IMR-90 (cell line): ENCODE measurements around the gene MCTP1. TPM values are rescaled to one million over a fixed set of nuclear protein-coding genes. Genes with fewer than 3 reads are reported as not detected.

ENCODE experiments used
- ATAC-seq: fragments of 200-7000 bp; cut with Tn5 transposase; 2 replicates; pipeline ENCODE4 v1.9.1; 2020; ENCODE audit warnings: low read depth, mild to moderate bottlenecking, moderate library complexity
- BruUV-seq: library from RNA; stranded (reverse); fragments of 400-500 nt; replicated peaks from 2 replicates; lab custom pipeline; 2021; lab: Mats Ljungman, UMichigan
- CTCF ChIA-PET: fragments of 300-600 bp; formaldehyde crosslinking; extraction: SDS; loops from one replicate; lab custom pipeline; 2021; ENCODE audit warnings: antibody characterized with exemption; lab: Yijun Ruan, JAX
- POLR2A ChIA-PET: fragments of 300-600 bp; sonication (Branson Sonifier 250); formaldehyde crosslinking; loops from one replicate; lab custom pipeline; 2022; ENCODE audit warnings: antibody characterized with exemption; ENCODE audit not compliant: unreplicated experiment; lab: Charles Lee
- DNase-seq: peaks from one replicate; pipeline ENCODE4 v3.0.0; 2013
- H2AFZ ChIP-seq: replicated peaks from 2 replicates; pipeline ENCODE3; 2013; ENCODE audit warnings: low read length, mild to moderate bottlenecking; ENCODE audit not compliant: poor library complexity
- H2AK5ac ChIP-seq: 2 replicates; pipeline ENCODE4 v1.6.1; 2013; ENCODE audit warnings: low read depth, low read length, inconsistent platforms
- H2AK9ac ChIP-seq: replicated peaks from 2 replicates; pipeline ENCODE3; 2013; ENCODE audit warnings: mild to moderate bottlenecking, low read depth, low read length, moderate library complexity; ENCODE audit not compliant: poor library complexity
- H2BK120ac ChIP-seq: 2 replicates; pipeline ENCODE4 v1.6.1; 2013; ENCODE audit warnings: low read depth, low read length, inconsistent platforms
- H2BK15ac ChIP-seq: 3 replicates; pipeline ENCODE4 v1.6.1; 2013; ENCODE audit warnings: low read depth, low read length, inconsistent platforms
- H2BK20ac ChIP-seq: 2 replicates; pipeline ENCODE4 v1.6.1; 2013; ENCODE audit warnings: low read depth, mild to moderate bottlenecking, inconsistent platforms, low read length, moderate library complexity
- H2BK5ac ChIP-seq: 2 replicates; pipeline ENCODE4 v1.6.1; 2013; ENCODE audit warnings: mild to moderate bottlenecking, low read depth, low read length, inconsistent platforms; ENCODE audit not compliant: poor library complexity, severe bottlenecking
- H3K14ac ChIP-seq: replicated peaks from 2 replicates; pipeline ENCODE4 v1.6.1; 2013; ENCODE audit warnings: low read depth, low read length, inconsistent platforms
- H3K18ac ChIP-seq: 2 replicates; pipeline ENCODE4 v1.6.1; 2013; ENCODE audit warnings: low read depth, low read length, control low read depth
- H3K23ac ChIP-seq: 2 replicates; pipeline ENCODE4 v1.6.1; 2013; ENCODE audit warnings: low read depth, low read length, inconsistent platforms
- H3K27ac ChIP-seq: 2 replicates; pipeline ENCODE4 v1.5.1; 2013; ENCODE audit warnings: mild to moderate bottlenecking, control low read depth, low read length; ENCODE audit not compliant: insufficient read depth
- H3K27me3 ChIP-seq: 2 replicates; pipeline ENCODE4 v1.6.1; 2013; ENCODE audit warnings: low read length; ENCODE audit not compliant: control insufficient read depth, insufficient read depth
- H3K36me3 ChIP-seq: 2 replicates; pipeline ENCODE4 v1.6.1; 2013; ENCODE audit warnings: low read length, mixed read lengths; ENCODE audit not compliant: control insufficient read depth, insufficient read depth
- H3K4ac ChIP-seq: 2 replicates; pipeline ENCODE4 v1.6.1; 2013; ENCODE audit warnings: low read depth, low read length, inconsistent platforms
- H3K4me1 ChIP-seq: 2 replicates; pipeline ENCODE4 v1.6.1; 2013; ENCODE audit warnings: low read length, mixed read lengths; ENCODE audit not compliant: control insufficient read depth, insufficient read depth
- H3K4me2 ChIP-seq: 2 replicates; pipeline ENCODE4 v1.6.1; 2013; ENCODE audit warnings: low read depth, mild to moderate bottlenecking, control low read depth, low read length, moderate library complexity
- H3K4me3 ChIP-seq: 2 replicates; pipeline ENCODE4 v1.5.1; 2013; ENCODE audit warnings: low read depth, mild to moderate bottlenecking, control low read depth, low read length, moderate library complexity; ENCODE audit not compliant: insufficient read depth
- H3K56ac ChIP-seq: 2 replicates; pipeline ENCODE4 v1.6.1; 2013; ENCODE audit warnings: low read length, inconsistent platforms; ENCODE audit not compliant: insufficient read depth; ENCODE audit errors: extremely low read depth
- H3K79me1 ChIP-seq, 2 experiments: 2 replicates each; pipeline ENCODE4 v1.6.1; 2013; ENCODE audit warnings: low read length in 2 of 2, inconsistent platforms in 1 of 2, low read depth in 1 of 2
- H3K9ac ChIP-seq: 2 replicates; pipeline ENCODE4 v1.6.1; 2013; ENCODE audit warnings: low read depth, low read length, control low read depth
- H3K9me1 ChIP-seq: 2 replicates; pipeline ENCODE4 v1.6.1; 2013; ENCODE audit warnings: low read length, inconsistent platforms; ENCODE audit not compliant: insufficient read depth
- H3K9me3 ChIP-seq: 2 replicates; pipeline ENCODE4 v1.6.1; 2013; ENCODE audit warnings: low read length; ENCODE audit not compliant: control insufficient read depth, insufficient read depth
- H4K20me1 ChIP-seq: 2 replicates; pipeline ENCODE4 v1.6.1; 2013; ENCODE audit warnings: low read length, inconsistent platforms; ENCODE audit not compliant: insufficient read depth
- H4K5ac ChIP-seq: 2 replicates; pipeline ENCODE4 v1.6.1; 2013; ENCODE audit warnings: mild to moderate bottlenecking, low read depth, low read length, control low read depth
- H4K8ac ChIP-seq, 2 experiments: 2 replicates each; pipeline ENCODE4 v1.6.1; 2013; ENCODE audit warnings: low read depth in 2 of 2, low read length in 2 of 2, control low read depth in 1 of 2, inconsistent platforms in 1 of 2
- H4K91ac ChIP-seq: 2 replicates; pipeline ENCODE4 v1.6.1; 2013; ENCODE audit warnings: low read depth, low read length, inconsistent platforms; ENCODE audit not compliant: insufficient read depth
- BHLHE40 ChIP-seq: fragments of 150-350 bp; IDR thresholded peaks from 2 replicates; pipeline ENCODE4 v1.6.1; 2016; ENCODE audit warnings: mild to moderate bottlenecking, low read depth, low read length
- CEBPB ChIP-seq: IDR thresholded peaks from 2 replicates; pipeline ENCODE4 v1.6.1; 2012; ENCODE audit warnings: low read depth, low read length, improper control_type of control experiment
- CHD1 ChIP-seq: IDR thresholded peaks from 2 replicates; pipeline ENCODE4 v1.6.1; 2012; ENCODE audit warnings: low read depth, low read length, improper control_type of control experiment
- FOS ChIP-seq: fragments of 150-350 bp; IDR thresholded peaks from 2 replicates; pipeline ENCODE4 v1.6.1; 2016; ENCODE audit warnings: low read depth, low read length
- MAFK ChIP-seq: IDR thresholded peaks from 2 replicates; pipeline ENCODE4 v1.6.1; 2012; ENCODE audit warnings: low read depth, low read length, improper control_type of control experiment
- MAZ ChIP-seq: IDR thresholded peaks from 2 replicates; pipeline ENCODE4 v1.6.1; 2012; ENCODE audit warnings: low read depth, mild to moderate bottlenecking, low read length, improper control_type of control experiment, moderate library complexity, borderline replicate concordance
- MXI1 ChIP-seq: IDR thresholded peaks from 2 replicates; pipeline ENCODE4 v1.6.1; 2012; ENCODE audit warnings: low read depth, mild to moderate bottlenecking, low read length, moderate library complexity, borderline replicate concordance
- NFE2L2 ChIP-seq: fragments of 150-350 bp; IDR thresholded peaks from 2 replicates; pipeline ENCODE4 v1.6.1; 2016; ENCODE audit warnings: low read depth, mild to moderate bottlenecking, low read length
- POLR2A ChIP-seq: IDR thresholded peaks from 2 replicates; pipeline ENCODE4 v1.6.1; 2012; ENCODE audit warnings: mild to moderate bottlenecking, low read depth, low read length
- RAD21 ChIP-seq: IDR thresholded peaks from 2 replicates; pipeline ENCODE4 v1.6.1; 2012; ENCODE audit warnings: low read length, improper control_type of control experiment
- RCOR1 ChIP-seq: IDR thresholded peaks from 2 replicates; pipeline ENCODE4 v1.6.1; 2012; ENCODE audit warnings: mild to moderate bottlenecking, low read length, improper control_type of control experiment; ENCODE audit not compliant: insufficient replicate concordance
- RFX5 ChIP-seq: IDR thresholded peaks from 2 replicates; pipeline ENCODE4 v1.8.0; 2012; ENCODE audit warnings: low read depth, mild to moderate bottlenecking, low read length, moderate library complexity
- SMC3 ChIP-seq: fragments of 150-350 bp; IDR thresholded peaks from 2 replicates; pipeline ENCODE4 v1.6.1; 2016; ENCODE audit warnings: low read depth, mild to moderate bottlenecking, antibody characterized with exemption, low read length, moderate library complexity
- USF2 ChIP-seq: fragments of 150-350 bp; IDR thresholded peaks from 2 replicates; pipeline ENCODE4 v1.6.1; 2017; ENCODE audit warnings: mild to moderate bottlenecking, antibody characterized with exemption, low read length, low read depth
- WGBS, 2 experiments: methylation state at CpG; one replicate each; pipeline versions ENCODE4 v1.1.5 to v1.1.7; 2013; ENCODE audit warnings: missing lambda C conversion rate in 2 of 2; ENCODE audit not compliant: insufficient read length in 1 of 2; ENCODE audit errors: extremely low coverage in 2 of 2; 5-methylcytosine and 5-hydroxymethylcytosine counted together
- dilution Hi-C: fragments of 300-500 bp; cut with HindIII; formaldehyde crosslinking; loops from one replicate; pipeline ENCODE4 v1.14.3; 2018; ENCODE audit warnings: low sequenced_read_pairs; ENCODE audit not compliant: unreplicated experiment
- in situ Hi-C: fragments of 300-500 bp; cut with MboI; formaldehyde crosslinking; loops from 3 replicates; pipeline ENCODE4 v1.14.3; 2019; ENCODE audit warnings: low sequenced_read_pairs, inconsistent platforms, mixed read lengths
- intact Hi-C: fragments of 100-400 bp; cut with micrococcal nuclease; formaldehyde crosslinking; loops from 2 replicates; pipeline ENCODE4 v1.10.0; 2022
- polyA plus RNA-seq, 3 experiments: library from polyadenylated mRNA; depleted of rRNA; stranded (reverse); fragments of >200 nt; gene quantifications; 2 replicates each; pipeline ENCODE4 v1.2.3, GENCODE V29; 2012; ENCODE audit warnings: low replicate concordance in 1 of 3
- total RNA-seq: library from RNA; depleted of rRNA; stranded (reverse); fragments of >200 nt; gene quantifications from 2 replicates; pipeline ENCODE4 v1.2.3, GENCODE V29; 2012
- TF ChIP-seq, protein P1 (sequence below): fragments of 150-350 bp; IDR thresholded peaks from 2 replicates; pipeline ENCODE4 v1.6.1; 2016; ENCODE audit warnings: low read depth, mild to moderate bottlenecking, low read length, moderate library complexity, borderline replicate concordance
- TF ChIP-seq, protein P2 (sequence below): conservative IDR thresholded peaks from 2 replicates; pipeline ENCODE4 v1.5.1; 2012; ENCODE audit warnings: mild to moderate bottlenecking, low read depth, low read length, improper control_type of control experiment

The MCTP1 gene
- total and polyA plus RNA-seq, 2 of the 4 experiments (the other 2 are of a cell fraction) = 0.21 TPM; not detected in 1

- no peak overlapping the region for H2BK15ac ChIP-seq
- H3K36me3 ChIP-seq = no peaks in the 10 kb centered on the region
- ChIA-PET CTCF (interaction anchor here (0.8 kb wide), 1 partner anchor 71 kb away, joined by 3 read pairs; no protein-coding TSS in a partner anchor), POLR2A (no interaction called here)
- no peak overlapping the region for H3K27ac ChIP-seq
- H3K4me2 ChIP-seq = no peak overlapping the region
- H4K20me1 ChIP-seq = no peaks in the 10 kb centered on the region
- no peak overlapping the region for H4K91ac ChIP-seq
- H3K4ac ChIP-seq = no peak overlapping the region
- no peak overlapping the region for H2BK120ac ChIP-seq
- no peak overlapping the region for H3K4me3 ChIP-seq
- H3K79me1 ChIP-seq = no peaks in the 10 kb centered on the region
- ATAC-seq (no peak), DNase-seq (no peak)
- H4K8ac ChIP-seq = no peak overlapping the region
- no peak overlapping the region for H4K5ac ChIP-seq
- no peak overlapping the region for H3K18ac ChIP-seq
- TF ChIP-seq CEBPB (no peak), BHLHE40 (no peak), MXI1 (no peak), USF2 (no peak), RFX5 (no peak), RAD21 (no peak), NFE2L2 (no peak), MAFK (no peak), FOS (no peak), MAZ (no peak), SMC3 (no peak), RCOR1 (no peak), CHD1 (no peak), POLR2A (no peak)
- TF ChIP-seq, protein P1, sequence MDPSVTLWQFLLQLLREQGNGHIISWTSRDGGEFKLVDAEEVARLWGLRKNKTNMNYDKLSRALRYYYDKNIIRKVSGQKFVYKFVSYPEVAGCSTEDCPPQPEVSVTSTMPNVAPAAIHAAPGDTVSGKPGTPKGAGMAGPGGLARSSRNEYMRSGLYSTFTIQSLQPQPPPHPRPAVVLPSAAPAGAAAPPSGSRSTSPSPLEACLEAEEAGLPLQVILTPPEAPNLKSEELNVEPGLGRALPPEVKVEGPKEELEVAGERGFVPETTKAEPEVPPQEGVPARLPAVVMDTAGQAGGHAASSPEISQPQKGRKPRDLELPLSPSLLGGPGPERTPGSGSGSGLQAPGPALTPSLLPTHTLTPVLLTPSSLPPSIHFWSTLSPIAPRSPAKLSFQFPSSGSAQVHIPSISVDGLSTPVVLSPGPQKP = no peak
- TF ChIP-seq, protein P2, sequence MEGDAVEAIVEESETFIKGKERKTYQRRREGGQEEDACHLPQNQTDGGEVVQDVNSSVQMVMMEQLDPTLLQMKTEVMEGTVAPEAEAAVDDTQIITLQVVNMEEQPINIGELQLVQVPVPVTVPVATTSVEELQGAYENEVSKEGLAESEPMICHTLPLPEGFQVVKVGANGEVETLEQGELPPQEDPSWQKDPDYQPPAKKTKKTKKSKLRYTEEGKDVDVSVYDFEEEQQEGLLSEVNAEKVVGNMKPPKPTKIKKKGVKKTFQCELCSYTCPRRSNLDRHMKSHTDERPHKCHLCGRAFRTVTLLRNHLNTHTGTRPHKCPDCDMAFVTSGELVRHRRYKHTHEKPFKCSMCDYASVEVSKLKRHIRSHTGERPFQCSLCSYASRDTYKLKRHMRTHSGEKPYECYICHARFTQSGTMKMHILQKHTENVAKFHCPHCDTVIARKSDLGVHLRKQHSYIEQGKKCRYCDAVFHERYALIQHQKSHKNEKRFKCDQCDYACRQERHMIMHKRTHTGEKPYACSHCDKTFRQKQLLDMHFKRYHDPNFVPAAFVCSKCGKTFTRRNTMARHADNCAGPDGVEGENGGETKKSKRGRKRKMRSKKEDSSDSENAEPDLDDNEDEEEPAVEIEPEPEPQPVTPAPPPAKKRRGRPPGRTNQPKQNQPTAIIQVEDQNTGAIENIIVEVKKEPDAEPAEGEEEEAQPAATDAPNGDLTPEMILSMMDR = no peak
- no peak overlapping the region for H3K56ac ChIP-seq
- H3K9me1 ChIP-seq = no peaks in the 10 kb centered on the region
- dilution Hi-C loops (no loop called here), intact Hi-C loops (no loop called here), in situ Hi-C loops (no loop called here)
- H3K4me1 ChIP-seq = no peaks in the 10 kb centered on the region
- no peak overlapping the region for H3K23ac ChIP-seq
- no peaks in the 10 kb centered on the region for H3K9me3 ChIP-seq
- BruUV-seq = no TSS peak
- no peak overlapping the region for H2AK5ac ChIP-seq
- H3K27me3 ChIP-seq = no peaks in the 10 kb centered on the region
- H3K9ac ChIP-seq = no peak overlapping the region
- H2BK5ac ChIP-seq = no peak overlapping the region
- no CpG with 5 or more reads among the region's 5 CpGs for WGBS, 2 experiments
- no peak overlapping the region for H2AK9ac ChIP-seq
- no peak overlapping the region for H3K14ac ChIP-seq
- no peak overlapping the region for H2BK20ac ChIP-seq
- no peak overlapping the region for H2AFZ ChIP-seq
Observed at GRCh38 chr5:95045181-95045965, 239.5 kb downstream of the MCTP1 start.
